Mononuclear cell (primary cell): ENCODE measurements around the gene IYD. TPM values are rescaled to one million over a fixed set of nuclear protein-coding genes. Genes with fewer than 3 reads are reported as not detected.
"Not testable (repeated sequence)": the region's sequence is repeated elsewhere in the genome, so short reads cannot be mapped to it uniquely, and the experiment has no call there.

Experiments used
- H3K27me3 ChIP-seq: 2 replicates; pipeline ENCODE4 v1.6.0; 2011; ENCODE audit warnings: low read length, control low read depth; ENCODE audit not compliant: insufficient read depth
- H3K4me1 ChIP-seq: 2 replicates; pipeline ENCODE4 v1.5.1; 2011; ENCODE audit warnings: mild to moderate bottlenecking, low read length, control low read depth; ENCODE audit not compliant: insufficient read depth
- H3K4me3 ChIP-seq: 2 replicates; pipeline ENCODE4 v1.5.1; 2011; ENCODE audit warnings: mild to moderate bottlenecking, low read length, moderate library complexity
- H3K9me3 ChIP-seq: 2 replicates; pipeline ENCODE4 v1.5.1; 2011; ENCODE audit warnings: low read depth, mild to moderate bottlenecking, control low read depth, low read length
- total RNA-seq: library from RNA; depleted of rRNA; stranded (reverse); fragments of >200 nt; gene quantifications from one replicate; pipeline ENCODE4 v1.2.3, GENCODE V29; 2012

IYD gene
- total RNA-seq, 1 donor: not detected

DNA sequence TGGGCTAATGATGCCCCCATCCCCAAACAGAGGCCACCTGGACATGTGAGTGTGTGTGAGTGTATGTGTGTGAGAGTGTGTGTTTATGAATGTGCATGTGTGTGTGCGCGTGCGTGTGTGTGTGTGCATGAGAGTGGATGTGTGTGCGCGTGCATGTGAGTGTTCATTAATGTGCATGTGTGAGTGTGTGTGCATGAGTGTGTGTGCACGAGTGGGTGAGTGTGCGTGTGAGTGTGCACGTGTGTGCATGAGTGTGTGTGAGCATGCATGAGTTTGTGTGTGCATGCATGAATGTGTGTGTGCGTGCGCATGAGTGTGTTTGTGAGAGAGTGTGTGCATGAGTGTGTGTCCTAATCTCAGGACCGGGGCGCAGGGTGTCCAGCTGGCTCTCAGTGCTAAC is 1.3 kb downstream of the IYD start:
- Histone ChIP-seq H3K27me3 (peaks cover 4% of the 10 kb centered on the region), H3K4me3 (no peak overlapping the region), H3K9me3 (no peaks in the 10 kb centered on the region), H3K4me1 (no peaks in the 10 kb centered on the region)

DNA sequence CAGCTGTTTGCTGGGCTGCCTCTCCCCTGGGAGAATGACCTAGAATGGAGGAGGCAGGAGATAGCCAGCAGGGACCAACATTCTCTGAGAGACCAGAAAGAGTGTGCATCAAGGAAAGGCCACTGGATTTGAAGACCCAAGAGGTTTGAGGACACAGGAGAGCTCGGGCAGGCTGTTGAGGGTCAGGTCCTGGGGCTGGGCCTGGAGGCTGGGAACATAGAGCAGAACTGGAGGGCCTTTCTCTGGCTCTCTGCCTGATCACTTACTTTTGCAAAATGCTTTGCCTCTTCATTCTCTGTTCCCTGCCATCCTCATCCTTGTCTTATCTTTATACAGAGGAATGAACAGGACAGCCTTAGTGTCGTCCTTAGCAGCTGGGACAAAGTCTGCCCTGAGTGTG is 2.5 kb downstream of the IYD start:
- Histone ChIP-seq H3K9me3 (no peaks in the 10 kb centered on the region), H3K27me3 (peaks cover 4% of the 10 kb centered on the region), H3K4me1 (no peaks in the 10 kb centered on the region), H3K4me3 (no peak overlapping the region)

DNA sequence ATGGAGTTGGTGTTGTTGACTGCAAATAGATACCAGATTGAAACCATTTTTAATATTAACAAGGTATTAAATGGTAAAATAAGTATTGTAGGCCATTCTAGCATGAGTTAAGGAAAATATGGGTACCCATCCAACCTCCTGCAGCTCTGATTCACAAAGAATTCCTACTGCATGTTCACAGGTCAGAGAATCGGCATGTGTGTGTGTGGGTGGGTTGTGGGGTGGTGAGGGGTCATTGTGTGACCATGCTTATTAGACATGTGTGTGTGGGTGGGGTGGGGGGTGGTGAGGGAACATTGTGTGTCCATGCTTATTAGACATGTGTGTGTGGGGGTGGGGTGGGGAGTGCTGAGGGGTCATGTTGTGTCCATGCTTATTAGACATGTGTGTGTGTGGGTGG is 3.2 kb downstream of the IYD start:
- Histone ChIP-seq H3K4me3 (no peak overlapping the region), H3K9me3 (no peaks in the 10 kb centered on the region), H3K27me3 (peaks cover 4% of the 10 kb centered on the region)

DNA sequence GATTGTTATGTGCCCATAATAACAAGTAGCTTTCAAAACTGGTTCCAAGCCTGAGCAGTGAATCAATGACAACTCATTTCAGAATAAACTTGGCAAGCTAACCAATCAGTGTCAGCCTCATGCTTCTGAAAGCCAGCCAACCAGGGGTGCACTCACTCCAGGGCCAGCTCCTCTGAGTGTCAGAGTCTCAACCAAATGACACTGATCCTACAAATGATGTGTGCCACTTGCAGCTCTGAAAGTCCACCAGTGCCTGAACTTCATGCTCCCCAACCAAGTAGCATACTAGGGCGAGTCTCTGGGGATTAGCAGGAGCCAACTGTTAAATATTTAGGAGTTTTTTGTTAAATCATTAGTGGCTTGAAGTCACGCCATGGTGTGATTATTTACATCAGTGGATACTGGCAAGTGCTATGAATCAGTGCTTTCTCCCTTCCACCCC is 4.5 kb downstream of the IYD start:
- Histone ChIP-seq H3K4me3 (no peak overlapping the region), H3K9me3 (no peaks in the 10 kb centered on the region), H3K27me3 (peaks cover 4% of the 10 kb centered on the region), H3K4me1 (no peaks in the 10 kb centered on the region)

More for the DNA sequence above, 3.2 kb downstream of the IYD start:
- no peaks in the 10 kb centered on the region for H3K4me1 ChIP-seq

DNA sequence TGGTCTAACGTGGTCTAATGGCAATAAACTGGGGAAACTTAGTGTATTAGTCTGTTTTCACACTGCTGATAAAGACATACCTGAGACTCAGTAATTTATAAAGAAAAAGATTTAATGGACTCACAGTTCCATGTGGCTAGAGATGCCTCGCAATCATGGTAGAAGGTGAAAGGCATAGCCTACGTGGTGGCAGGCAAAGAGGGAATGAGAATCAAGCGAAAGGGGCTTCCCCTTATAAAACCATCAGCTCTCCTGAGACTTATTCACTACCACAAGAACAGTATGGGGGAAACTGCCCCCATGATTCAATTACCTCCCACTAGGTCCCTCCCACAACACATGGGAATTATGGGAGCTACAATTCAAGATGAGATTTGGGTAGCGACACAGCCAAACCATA is 5.5 kb downstream of the IYD start:
- not testable (repeated sequence) for H3K9me3 ChIP-seq, H3K4me1 ChIP-seq, H3K27me3 ChIP-seq, H3K4me3 ChIP-seq

DNA sequence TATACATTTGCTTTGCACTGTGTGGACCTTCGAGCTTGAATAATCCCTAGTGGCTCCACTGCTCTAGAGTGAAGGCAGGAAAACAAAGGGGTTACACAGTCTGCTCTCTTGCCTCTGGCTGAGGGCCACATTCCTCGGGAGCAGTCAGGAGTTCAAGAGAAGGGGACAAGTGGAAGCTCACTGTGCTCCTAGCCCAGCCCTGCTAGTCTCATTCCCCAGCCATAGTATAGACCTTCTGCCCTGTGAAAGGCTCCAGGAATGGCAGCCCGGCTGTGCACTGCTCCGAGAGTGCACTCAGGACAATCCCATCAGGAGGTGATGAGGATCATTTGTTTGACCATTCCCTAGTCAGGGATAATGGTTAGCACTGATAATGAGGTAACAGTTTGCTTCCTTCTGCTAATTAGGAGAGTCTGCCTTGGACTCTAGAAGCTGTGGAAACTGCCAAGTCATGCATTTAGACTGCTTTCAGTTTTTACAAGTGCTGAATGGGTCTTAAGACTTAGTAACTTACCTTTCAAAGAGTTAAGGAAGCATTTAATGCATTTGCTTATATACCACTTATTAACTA is 8.5 kb downstream of the IYD start:
- Histone ChIP-seq H3K4me3 (no peak overlapping the region), H3K4me1 (no peaks in the 10 kb centered on the region), H3K27me3 (peaks cover 2% of the 10 kb centered on the region), H3K9me3 (no peaks in the 10 kb centered on the region)

DNA sequence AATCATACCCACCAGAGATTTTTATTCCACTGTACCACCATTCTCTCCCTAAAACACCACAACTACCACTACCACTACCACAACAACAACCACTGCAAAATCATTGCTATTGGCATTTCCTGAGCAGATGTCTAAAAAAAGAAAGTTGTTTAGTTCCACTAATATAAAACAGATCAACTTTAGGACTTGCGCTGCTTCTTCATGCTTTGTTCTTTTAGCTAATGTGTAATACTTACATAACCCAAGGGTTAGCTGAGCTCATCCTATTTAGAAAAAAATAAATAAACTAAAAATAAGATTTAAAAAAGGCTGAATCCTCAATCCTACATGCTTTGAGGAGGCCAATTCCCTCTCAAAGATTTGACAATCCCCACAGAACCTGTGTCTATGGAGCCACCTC is 11.4 kb downstream of the IYD start:
- Histone ChIP-seq H3K9me3 (no peaks in the 10 kb centered on the region), H3K4me1 (no peaks in the 10 kb centered on the region), H3K27me3 (peaks cover 8% of the 10 kb centered on the region), H3K4me3 (no peak overlapping the region)

DNA sequence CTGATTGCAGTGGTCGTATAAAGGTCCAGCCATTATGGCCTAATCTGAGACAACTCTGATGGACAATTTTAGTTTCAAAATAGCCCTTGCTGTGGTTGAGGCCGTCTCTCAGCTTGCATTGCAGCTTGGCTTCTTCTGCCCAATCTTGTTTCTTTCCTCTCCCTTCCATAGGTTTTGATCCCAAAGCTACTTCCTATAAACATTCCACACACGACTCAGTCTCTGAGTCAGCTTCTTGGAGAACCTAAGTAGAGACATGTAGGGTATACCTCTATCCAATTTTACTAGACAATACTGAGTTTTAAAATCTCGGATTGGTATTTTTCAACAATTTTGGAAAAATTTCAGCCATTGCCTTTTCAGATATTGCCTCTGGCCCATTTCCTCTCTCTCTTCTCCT is 13.4 kb downstream of the IYD start:
- Histone ChIP-seq H3K9me3 (no peaks in the 10 kb centered on the region), H3K4me3 (no peak overlapping the region), H3K4me1 (no peaks in the 10 kb centered on the region), H3K27me3 (peaks cover 10% of the 10 kb centered on the region)

DNA sequence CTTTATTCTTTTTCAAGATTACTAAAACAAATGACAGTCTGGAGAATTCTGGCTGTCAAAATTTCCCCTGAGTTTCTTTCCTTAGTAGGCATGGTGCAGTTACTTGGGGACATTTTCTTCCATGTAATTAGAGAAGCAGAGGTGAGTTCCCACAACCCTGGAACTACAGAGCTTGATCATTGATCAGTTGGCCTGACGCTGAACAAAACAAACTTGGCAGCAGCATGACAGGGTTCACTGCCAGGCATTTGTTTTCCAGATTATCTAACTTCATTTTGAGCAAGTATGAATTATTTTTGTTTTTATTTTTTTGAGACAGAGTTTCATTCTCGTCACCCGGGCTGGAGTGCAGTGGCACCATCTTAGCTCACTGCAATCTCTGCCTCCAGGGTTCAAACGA is 22.6 kb downstream of the IYD start:
- no peaks in the 10 kb centered on the region for H3K4me1 ChIP-seq

DNA sequence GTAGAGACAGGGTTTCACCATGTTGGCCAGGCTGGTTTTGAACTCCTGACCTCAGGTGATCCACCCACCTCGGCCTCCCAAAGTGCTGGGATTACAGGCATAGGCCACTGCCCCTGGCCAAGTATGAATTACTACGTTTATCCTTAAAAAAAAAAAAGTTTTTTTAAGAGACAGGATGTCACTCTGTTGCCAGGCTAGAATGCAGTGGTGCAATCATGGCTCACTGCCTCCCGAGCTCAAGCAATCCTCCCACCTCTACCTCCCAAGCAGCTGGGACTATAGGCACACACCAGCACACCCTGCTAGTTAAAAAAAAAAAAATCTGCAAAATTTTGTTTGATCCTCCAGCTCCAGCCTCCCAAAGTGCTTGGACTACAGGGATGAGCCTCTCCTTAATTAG is 23.1 kb downstream of the IYD start:
- Histone ChIP-seq H3K9me3 (no peaks in the 10 kb centered on the region), H3K4me1 (no peaks in the 10 kb centered on the region), H3K4me3 (no peak overlapping the region), H3K27me3 (peaks cover 12% of the 10 kb centered on the region)

More for the DNA sequence above, 22.6 kb downstream of the IYD start:
- H3K4me3 ChIP-seq: no peak overlapping the region
- H3K27me3 ChIP-seq: peaks cover 12% of the 10 kb centered on the region
- no peaks in the 10 kb centered on the region for H3K9me3 ChIP-seq

DNA sequence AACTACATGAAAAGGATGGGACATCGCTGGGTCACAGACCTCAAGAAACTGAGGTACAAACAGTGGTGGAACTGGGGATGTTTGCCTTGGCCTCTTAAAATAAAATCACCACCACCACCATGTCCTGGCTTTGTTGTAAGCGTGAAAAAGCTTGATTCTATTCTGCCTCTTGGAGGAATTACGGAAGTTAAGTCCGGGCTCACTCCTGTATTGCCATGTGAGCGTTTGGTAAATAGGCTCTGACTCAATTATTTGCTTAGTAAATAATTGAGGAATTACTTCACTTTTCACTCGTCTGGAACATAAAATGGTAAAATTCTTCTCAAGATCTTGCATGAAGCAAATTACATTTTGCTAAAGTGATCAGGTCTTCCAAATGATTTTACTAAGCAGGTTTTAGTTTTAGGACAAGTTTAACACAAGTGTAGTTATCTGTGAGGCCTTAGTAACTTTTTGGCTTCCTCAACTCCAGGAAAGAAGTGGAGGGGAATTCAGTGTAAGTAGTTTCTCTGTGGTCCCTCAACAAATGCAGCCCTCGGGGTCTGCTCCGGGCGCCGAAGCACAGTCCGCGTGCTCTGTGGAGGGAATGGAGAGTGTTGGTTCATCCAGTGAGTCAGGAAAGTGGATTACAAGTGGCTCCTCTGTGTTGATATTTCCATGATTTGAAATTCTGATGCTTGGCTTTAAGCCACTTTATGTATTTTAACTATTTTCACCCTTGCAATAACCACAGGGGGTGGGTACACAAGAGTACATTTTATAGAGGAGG is 23.8 kb downstream of the IYD start:
- Histone ChIP-seq H3K27me3 (peaks cover 9% of the 10 kb centered on the region), H3K4me3 (no peak overlapping the region), H3K9me3 (no peaks in the 10 kb centered on the region), H3K4me1 (no peaks in the 10 kb centered on the region)

DNA sequence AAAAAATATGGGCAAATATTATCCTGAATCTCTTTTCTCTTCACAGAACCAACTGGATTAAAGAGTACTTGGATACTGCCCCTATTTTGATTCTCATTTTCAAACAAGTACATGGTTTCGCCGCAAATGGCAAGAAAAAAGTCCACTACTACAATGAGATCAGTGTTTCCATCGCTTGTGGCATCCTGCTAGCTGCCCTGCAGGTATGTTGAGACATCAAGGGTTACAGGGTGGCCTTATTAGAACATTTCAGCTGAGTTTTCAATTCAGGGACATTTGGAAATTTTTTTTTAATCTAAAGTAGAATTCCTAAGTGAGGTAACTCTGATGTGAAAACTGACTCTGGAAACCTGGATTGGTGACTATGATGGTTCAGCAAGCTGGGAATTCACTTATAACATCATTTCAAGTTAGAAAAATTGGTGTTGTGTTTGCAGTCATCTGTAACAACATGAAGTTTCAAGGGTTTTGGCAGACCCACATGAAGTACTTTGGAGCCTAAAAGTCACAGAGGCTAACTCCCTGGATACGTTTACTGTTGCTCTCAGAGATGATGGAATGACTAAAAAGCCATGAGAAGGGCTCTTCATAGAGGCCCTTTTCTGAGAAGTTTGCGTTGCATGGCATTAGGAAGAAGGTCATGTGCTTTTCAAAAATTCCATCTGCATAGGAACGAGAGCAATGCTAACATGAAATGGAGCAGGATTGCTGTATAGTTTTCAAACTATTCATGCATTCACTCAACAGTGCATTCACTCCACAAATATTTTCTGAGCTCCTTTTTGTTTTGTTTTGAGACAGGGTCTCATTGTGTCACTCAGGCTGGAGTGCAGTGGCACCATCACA is 25.5 kb downstream of the IYD start:
- Histone ChIP-seq H3K4me3 (no peak overlapping the region), H3K27me3 (peaks cover 9% of the 10 kb centered on the region), H3K9me3 (no peaks in the 10 kb centered on the region), H3K4me1 (no peaks in the 10 kb centered on the region)

DNA sequence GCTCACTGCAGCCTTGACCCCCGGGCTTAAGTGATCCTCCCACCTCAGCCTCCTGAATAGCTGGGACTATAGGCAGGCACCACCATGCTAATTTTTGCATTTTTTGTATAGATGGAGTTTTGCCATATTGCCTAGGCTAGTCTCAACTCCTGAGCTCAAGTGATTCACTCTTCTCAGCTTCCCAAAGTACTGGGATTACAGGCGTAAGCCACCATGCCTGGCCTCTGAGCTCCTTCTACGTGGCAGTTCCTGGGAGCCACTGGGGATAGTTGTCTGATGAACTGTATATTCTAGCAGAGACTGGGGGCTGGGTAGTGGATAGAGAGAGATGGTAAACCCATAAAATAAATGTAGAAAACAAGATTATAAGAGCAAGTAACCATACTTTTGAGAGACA is 26.1 kb downstream of the IYD start:
- H3K4me1 ChIP-seq: no peaks in the 10 kb centered on the region
- H3K9me3 ChIP-seq: no peaks in the 10 kb centered on the region
- no peak overlapping the region for H3K4me3 ChIP-seq
- peaks cover 7% of the 10 kb centered on the region for H3K27me3 ChIP-seq

DNA sequence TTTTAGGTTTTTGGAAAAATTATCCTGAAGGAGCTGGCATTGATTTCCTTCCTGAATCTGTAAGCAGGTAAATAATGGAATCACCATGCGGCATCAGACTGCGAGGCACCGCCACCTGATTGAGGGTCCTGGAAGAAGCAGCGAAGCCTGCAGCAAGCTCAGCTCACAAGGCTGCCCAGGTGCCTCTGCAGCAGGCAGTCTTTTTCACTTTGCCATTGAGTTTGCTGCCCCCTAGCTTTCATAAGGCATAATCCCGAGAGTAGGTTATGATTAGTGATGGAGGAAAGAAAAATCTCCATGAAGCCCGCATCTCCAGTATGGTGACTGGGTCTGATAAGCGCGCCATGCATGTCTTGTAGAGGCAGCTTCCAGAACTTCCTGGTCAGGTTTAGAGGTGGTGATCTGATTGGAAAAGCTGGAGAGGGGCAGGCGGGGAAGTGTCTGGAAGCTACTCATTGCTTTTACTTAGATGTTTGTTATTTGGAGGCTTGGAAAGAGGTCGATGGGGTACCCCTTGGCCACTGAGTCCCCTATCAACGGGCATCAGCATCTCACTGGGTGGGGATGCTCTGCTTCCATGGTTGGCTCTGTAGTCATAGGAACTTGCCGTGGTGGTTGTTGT is 26.7 kb downstream of the IYD start:
- H3K27me3 ChIP-seq: peaks cover 5% of the 10 kb centered on the region
- H3K4me3 ChIP-seq: no peak overlapping the region
- H3K9me3 ChIP-seq: no peaks in the 10 kb centered on the region
- no peaks in the 10 kb centered on the region for H3K4me1 ChIP-seq
